HepG2 (cell line): ENCODE results near the gene MAMSTR. TPM values are rescaled to one million over a fixed set of nuclear protein-coding genes. Genes with fewer than 3 reads are reported as not detected.

Experiments
- AGO2 ChIP-seq: fragments of 200-400 bp; formaldehyde crosslinking; optimal IDR thresholded peaks from 2 replicates; pipeline ENCODE3; 2017; ENCODE audit warnings: mild to moderate bottlenecking, low read depth, low read length, moderate library complexity
- ETV6 ChIP-seq: sonication (generic); formaldehyde crosslinking; conservative IDR thresholded peaks from 2 replicates; pipeline ENCODE4 v1.4.0; 2020; ENCODE audit warnings: missing genetic modification reagents
- HES4 ChIP-seq: sonication (generic); formaldehyde crosslinking; IDR thresholded peaks from 2 replicates; pipeline ENCODE4 v1.9.0; 2021; ENCODE audit warnings: mild to moderate bottlenecking, missing genetic modification reagents, borderline replicate concordance
- IKZF4 ChIP-seq: sonication (generic); formaldehyde crosslinking; IDR thresholded peaks from 2 replicates; pipeline ENCODE4 v1.5.1; 2020; ENCODE audit warnings: borderline replicate concordance, mild to moderate bottlenecking, low read depth, missing genetic modification reagents; ENCODE audit errors: not compliant biosample characterization
- RBM39 ChIP-seq: fragments of 200-400 bp; formaldehyde crosslinking; IDR thresholded peaks from one replicate; pipeline ENCODE4 v1.6.1; 2018; ENCODE audit warnings: antibody characterized with exemption, mild to moderate bottlenecking, low read depth, low read length; ENCODE audit not compliant: poor library complexity, severe bottlenecking
- TCF7L2 ChIP-seq: IDR thresholded peaks from 2 replicates; pipeline ENCODE4 v1.6.1; 2011; ENCODE audit warnings: mild to moderate bottlenecking, low read depth, low read length, moderate library complexity
- ZFX ChIP-seq: sonication (generic); formaldehyde crosslinking; IDR thresholded peaks from 2 replicates; pipeline ENCODE4 v1.4.0; 2020; ENCODE audit warnings: mild to moderate bottlenecking, low read depth, missing genetic modification reagents, moderate library complexity
- ZMYM4 ChIP-seq: sonication (generic); formaldehyde crosslinking; IDR thresholded peaks from 2 replicates; pipeline ENCODE4 v1.8.1; 2023; ENCODE audit warnings: mild to moderate bottlenecking, missing genetic modification reagents
- ZNF263 ChIP-seq: sonication (generic); formaldehyde crosslinking; IDR thresholded peaks from 2 replicates; pipeline ENCODE4 v1.4.0; 2020; ENCODE audit warnings: missing genetic modification reagents
- ZNF343 ChIP-seq: sonication (generic); formaldehyde crosslinking; IDR thresholded peaks from 2 replicates; pipeline ENCODE4 v1.4.0; 2020; ENCODE audit warnings: mild to moderate bottlenecking, missing genetic modification reagents
- ZNF44 ChIP-seq: sonication (generic); formaldehyde crosslinking; IDR thresholded peaks from 2 replicates; pipeline ENCODE4 v1.5.1; 2020; ENCODE audit warnings: mild to moderate bottlenecking, missing genetic modification reagents
- ZNF724P ChIP-seq: sonication (generic); formaldehyde crosslinking; IDR thresholded peaks from 2 replicates; pipeline ENCODE4 v1.8.0; 2022; ENCODE audit warnings: missing genetic modification reagents, borderline replicate concordance
- ZNF790 ChIP-seq: sonication (generic); formaldehyde crosslinking; IDR thresholded peaks from 2 replicates; pipeline ENCODE4 v1.8.0; 2022; ENCODE audit warnings: missing genetic modification reagents, mild to moderate bottlenecking, borderline replicate concordance
- ZNF891 ChIP-seq: sonication (generic); formaldehyde crosslinking; IDR thresholded peaks from 2 replicates; pipeline ENCODE4 v1.5.0; 2020; ENCODE audit warnings: mild to moderate bottlenecking, missing genetic modification reagents
- polyA plus RNA-seq, 8 experiments: library from polyadenylated mRNA; depleted of rRNA in 3 of 8; stranded (reverse) in 7 of 8; unstranded in 1 of 8; fragments of >200 nt; fragmentation: Illumina TruSeq in 4 of 8; extraction: Trizol in 4 of 8; gene quantifications; 2 replicates each; pipeline versions ENCODE4 v1.2.1 to v1.2.3, GENCODE V29; 2011 to 2016; ENCODE audit warnings: low read depth in 4 of 8, missing spikeins in 1 of 8, mixed read lengths in 1 of 8; ENCODE audit not compliant: insufficient read depth in 1 of 8
- total RNA-seq, 5 experiments: library from RNA; depleted of rRNA; stranded (reverse); fragments of >200 nt; fragmentation: Illumina TruSeq; extraction: Trizol; gene quantifications; 2 replicates each; pipeline ENCODE4 v1.2.3, GENCODE V29; 2016; ENCODE audit warnings: low read depth in 1 of 5
- TF ChIP-seq, protein P1 (sequence below): IDR thresholded peaks from 2 replicates; pipeline ENCODE4 v1.6.1; 2016; ENCODE audit warnings: missing compliant biosample characterization, missing genetic modification reagents, borderline replicate concordance
- TF ChIP-seq, protein P2 (sequence below): sonication (generic); formaldehyde crosslinking; IDR thresholded peaks from 2 replicates; pipeline ENCODE4 v1.5.1; 2020; ENCODE audit warnings: mild to moderate bottlenecking, missing genetic modification reagents, moderate library complexity
- TF ChIP-seq, protein P3 (sequence below): sonication (generic); formaldehyde crosslinking; IDR thresholded peaks from 2 replicates; pipeline ENCODE4 v1.9.0; 2021; ENCODE audit warnings: missing genetic modification reagents, borderline replicate concordance
- TF ChIP-seq, protein P4 (sequence below): sonication (generic); formaldehyde crosslinking; IDR thresholded peaks from 2 replicates; pipeline ENCODE4 v1.4.0; 2020; ENCODE audit warnings: mild to moderate bottlenecking, missing genetic modification reagents, borderline replicate concordance

MAMSTR gene
- total and polyA plus RNA-seq, 2 of the 13 experiments (the other 11 are each of a cell fraction or from before 2014, with no cell fraction given), result 2.2 to 2.4 TPM

DNA sequence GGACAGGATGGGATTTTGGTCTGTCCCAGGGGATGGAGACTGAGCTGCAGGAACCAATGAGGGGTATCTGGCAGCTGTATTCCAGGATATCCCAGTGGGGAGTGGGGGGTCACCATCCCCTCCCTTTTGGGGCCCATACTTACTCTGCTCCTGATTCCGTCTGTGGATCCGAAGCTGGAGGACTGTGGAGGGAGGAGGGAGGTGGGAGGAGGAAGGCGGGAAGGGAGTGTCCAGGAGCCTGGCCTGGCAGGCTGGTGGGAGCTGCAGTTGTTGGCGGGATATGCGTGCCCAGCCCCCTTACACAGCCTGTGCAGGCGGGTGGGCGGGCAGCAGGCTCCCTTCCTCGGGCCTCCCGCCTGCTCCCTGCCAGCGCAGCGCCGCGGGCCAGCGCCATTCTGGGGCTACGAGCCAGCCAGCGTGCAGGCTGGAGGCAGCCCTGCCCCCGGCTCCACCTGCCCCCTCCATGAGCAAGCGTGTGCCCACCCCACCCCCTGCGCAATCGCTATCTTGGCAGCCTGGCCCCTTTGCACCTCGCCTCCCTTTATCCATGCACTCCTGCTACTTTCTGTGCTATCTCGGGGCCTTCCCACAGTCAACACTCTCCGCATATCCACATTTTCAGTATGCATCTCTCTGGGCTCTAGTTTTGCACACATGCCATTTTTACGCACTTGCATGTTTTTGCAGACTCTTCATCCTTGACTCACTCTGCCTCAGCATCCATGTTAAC, 2.8 kb downstream of the MAMSTR start (continued):
- TF ChIP-seq, protein P1, sequence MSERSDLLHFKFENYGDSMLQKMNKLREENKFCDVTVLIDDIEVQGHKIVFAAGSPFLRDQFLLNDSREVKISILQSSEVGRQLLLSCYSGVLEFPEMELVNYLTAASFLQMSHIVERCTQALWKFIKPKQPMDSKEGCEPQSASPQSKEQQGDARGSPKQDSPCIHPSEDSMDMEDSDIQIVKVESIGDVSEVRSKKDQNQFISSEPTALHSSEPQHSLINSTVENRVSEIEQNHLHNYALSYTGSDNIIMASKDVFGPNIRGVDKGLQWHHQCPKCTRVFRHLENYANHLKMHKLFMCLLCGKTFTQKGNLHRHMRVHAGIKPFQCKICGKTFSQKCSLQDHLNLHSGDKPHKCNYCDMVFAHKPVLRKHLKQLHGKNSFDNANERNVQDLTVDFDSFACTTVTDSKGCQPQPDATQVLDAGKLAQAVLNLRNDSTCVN, result no peak
- TF ChIP-seq ZNF343 (no peak), ETV6 (CRISPR knock-in tag) (no peak), HES4 (no peak), ZNF891 (no peak), ZFX (CRISPR knock-in tag) (peak; percentile 13; the same call in 1 of the 2 replicates), ZMYM4 (no peak), ZNF790 (CRISPR knock-in tag) (no peak), IKZF4 (no peak), AGO2 (peak; percentile 37), RBM39 (no peak), TCF7L2 (no peak), ZNF263 (peak; percentile 97), ZNF724P (CRISPR knock-in tag) (no peak), ZNF44 (CRISPR knock-in tag) (no peak)
- TF ChIP-seq, protein P2, sequence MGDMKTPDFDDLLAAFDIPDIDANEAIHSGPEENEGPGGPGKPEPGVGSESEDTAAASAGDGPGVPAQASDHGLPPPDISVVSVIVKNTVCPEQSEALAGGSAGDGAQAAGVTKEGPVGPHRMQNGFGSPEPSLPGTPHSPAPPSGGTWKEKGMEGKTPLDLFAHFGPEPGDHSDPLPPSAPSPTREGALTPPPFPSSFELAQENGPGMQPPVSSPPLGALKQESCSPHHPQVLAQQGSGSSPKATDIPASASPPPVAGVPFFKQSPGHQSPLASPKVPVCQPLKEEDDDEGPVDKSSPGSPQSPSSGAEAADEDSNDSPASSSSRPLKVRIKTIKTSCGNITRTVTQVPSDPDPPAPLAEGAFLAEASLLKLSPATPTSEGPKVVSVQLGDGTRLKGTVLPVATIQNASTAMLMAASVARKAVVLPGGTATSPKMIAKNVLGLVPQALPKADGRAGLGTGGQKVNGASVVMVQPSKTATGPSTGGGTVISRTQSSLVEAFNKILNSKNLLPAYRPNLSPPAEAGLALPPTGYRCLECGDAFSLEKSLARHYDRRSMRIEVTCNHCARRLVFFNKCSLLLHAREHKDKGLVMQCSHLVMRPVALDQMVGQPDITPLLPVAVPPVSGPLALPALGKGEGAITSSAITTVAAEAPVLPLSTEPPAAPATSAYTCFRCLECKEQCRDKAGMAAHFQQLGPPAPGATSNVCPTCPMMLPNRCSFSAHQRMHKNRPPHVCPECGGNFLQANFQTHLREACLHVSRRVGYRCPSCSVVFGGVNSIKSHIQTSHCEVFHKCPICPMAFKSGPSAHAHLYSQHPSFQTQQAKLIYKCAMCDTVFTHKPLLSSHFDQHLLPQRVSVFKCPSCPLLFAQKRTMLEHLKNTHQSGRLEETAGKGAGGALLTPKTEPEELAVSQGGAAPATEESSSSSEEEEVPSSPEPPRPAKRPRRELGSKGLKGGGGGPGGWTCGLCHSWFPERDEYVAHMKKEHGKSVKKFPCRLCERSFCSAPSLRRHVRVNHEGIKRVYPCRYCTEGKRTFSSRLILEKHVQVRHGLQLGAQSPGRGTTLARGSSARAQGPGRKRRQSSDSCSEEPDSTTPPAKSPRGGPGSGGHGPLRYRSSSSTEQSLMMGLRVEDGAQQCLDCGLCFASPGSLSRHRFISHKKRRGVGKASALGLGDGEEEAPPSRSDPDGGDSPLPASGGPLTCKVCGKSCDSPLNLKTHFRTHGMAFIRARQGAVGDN (CRISPR knock-in tag), result peak; percentile 42
- TF ChIP-seq, protein P3, sequence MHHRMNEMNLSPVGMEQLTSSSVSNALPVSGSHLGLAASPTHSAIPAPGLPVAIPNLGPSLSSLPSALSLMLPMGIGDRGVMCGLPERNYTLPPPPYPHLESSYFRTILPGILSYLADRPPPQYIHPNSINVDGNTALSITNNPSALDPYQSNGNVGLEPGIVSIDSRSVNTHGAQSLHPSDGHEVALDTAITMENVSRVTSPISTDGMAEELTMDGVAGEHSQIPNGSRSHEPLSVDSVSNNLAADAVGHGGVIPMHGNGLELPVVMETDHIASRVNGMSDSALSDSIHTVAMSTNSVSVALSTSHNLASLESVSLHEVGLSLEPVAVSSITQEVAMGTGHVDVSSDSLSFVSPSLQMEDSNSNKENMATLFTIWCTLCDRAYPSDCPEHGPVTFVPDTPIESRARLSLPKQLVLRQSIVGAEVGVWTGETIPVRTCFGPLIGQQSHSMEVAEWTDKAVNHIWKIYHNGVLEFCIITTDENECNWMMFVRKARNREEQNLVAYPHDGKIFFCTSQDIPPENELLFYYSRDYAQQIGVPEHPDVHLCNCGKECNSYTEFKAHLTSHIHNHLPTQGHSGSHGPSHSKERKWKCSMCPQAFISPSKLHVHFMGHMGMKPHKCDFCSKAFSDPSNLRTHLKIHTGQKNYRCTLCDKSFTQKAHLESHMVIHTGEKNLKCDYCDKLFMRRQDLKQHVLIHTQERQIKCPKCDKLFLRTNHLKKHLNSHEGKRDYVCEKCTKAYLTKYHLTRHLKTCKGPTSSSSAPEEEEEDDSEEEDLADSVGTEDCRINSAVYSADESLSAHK, result no peak
- TF ChIP-seq, protein P4, sequence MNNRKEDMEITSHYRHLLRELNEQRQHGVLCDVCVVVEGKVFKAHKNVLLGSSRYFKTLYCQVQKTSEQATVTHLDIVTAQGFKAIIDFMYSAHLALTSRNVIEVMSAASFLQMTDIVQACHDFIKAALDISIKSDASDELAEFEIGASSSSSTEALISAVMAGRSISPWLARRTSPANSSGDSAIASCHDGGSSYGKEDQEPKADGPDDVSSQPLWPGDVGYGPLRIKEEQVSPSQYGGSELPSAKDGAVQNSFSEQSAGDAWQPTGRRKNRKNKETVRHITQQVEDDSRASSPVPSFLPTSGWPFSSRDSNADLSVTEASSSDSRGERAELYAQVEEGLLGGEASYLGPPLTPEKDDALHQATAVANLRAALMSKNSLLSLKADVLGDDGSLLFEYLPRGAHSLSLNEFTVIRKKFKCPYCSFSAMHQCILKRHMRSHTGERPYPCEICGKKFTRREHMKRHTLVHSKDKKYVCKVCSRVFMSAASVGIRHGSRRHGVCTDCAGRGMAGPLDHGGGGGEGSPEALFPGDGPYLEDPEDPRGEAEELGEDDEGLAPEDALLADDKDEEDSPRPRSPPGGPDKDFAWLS, result no peak
